Measurements from ENCODE around the gene EGLN3. TPM values are rescaled to one million over a fixed set of nuclear protein-coding genes. Genes with fewer than 3 reads are reported as not detected.
A peak's percentile ranks its signal among the peaks of the same experiment; 100 is the strongest.

The EGLN3 gene
- polyA plus RNA-seq, 4 donors, result 9.1 to 29.4 (median 15.7) TPM

- DNase-seq (ENCODE audit: low read depth in 4 of 4, low spot score in 3 of 4), result no peak
Measured at GRCh38 chr14:33916663-33917565, 34.0 kb downstream of the EGLN3 start.

GRCh38 chr14:33915682-33916081, 35.2 kb downstream of the EGLN3 start:
- DNase-seq (ENCODE audit: low read depth in 4 of 4, low spot score in 3 of 4), result no peak

GRCh38 chr14:33914676-33915516, 36.0 kb downstream of the EGLN3 start:
- DNase-seq (ENCODE audit: low read depth in 4 of 4, low spot score in 3 of 4), result no peak

GRCh38 chr14:33911046-33911445, 39.8 kb downstream of the EGLN3 start:
- no peak for DNase-seq (ENCODE audit: low read depth in 4 of 4, low spot score in 3 of 4)

- DNase-seq (ENCODE audit: low read depth in 4 of 4, low spot score in 3 of 4), result no peak
Measured at GRCh38 chr14:33910435-33910834, 40.4 kb downstream of the EGLN3 start.

GRCh38 chr14:33909380-33910084, 41.3 kb downstream of the EGLN3 start:
- no peak for DNase-seq (ENCODE audit: low read depth in 4 of 4, low spot score in 3 of 4)

- peak in 2 of 4 donors; percentile 12 to 22 for DNase-seq (ENCODE audit: low read depth in 4 of 4, low spot score in 3 of 4)
Measured at GRCh38 chr14:33908540-33909223, 42.2 kb downstream of the EGLN3 start.

GRCh38 chr14:33906968-33907367, 43.9 kb downstream of the EGLN3 start:
- no peak for DNase-seq (ENCODE audit: low read depth in 4 of 4, low spot score in 3 of 4)

GRCh38 chr14:33904609-33905008, 46.3 kb downstream of the EGLN3 start:
- no peak for DNase-seq (ENCODE audit: low read depth in 4 of 4, low spot score in 3 of 4)

- DNase-seq (ENCODE audit: low read depth in 4 of 4, low spot score in 3 of 4), result no peak
Measured at GRCh38 chr14:33903369-33903768, 47.5 kb downstream of the EGLN3 start.

- DNase-seq (ENCODE audit: low read depth in 4 of 4, low spot score in 3 of 4), result no peak
Measured at GRCh38 chr14:33902363-33902762, 48.5 kb downstream of the EGLN3 start.

- no peak for DNase-seq (ENCODE audit: low read depth in 4 of 4, low spot score in 3 of 4)
Measured at GRCh38 chr14:33901426-33902155, 49.3 kb downstream of the EGLN3 start.

- DNase-seq (ENCODE audit: low read depth in 4 of 4, low spot score in 3 of 4), result no peak
Measured at GRCh38 chr14:33900706-33901105, 50.2 kb downstream of the EGLN3 start.

GRCh38 chr14:33899723-33900341, 51.0 kb downstream of the EGLN3 start:
- DNase-seq (ENCODE audit: low read depth in 4 of 4, low spot score in 3 of 4), result no peak

- DNase-seq (ENCODE audit: low read depth in 4 of 4, low spot score in 3 of 4), result no peak
Measured at GRCh38 chr14:33897878-33898535, 52.9 kb downstream of the EGLN3 start.

GRCh38 chr14:33897382-33897781, 53.5 kb downstream of the EGLN3 start:
- DNase-seq (ENCODE audit: low read depth in 4 of 4, low spot score in 3 of 4), result no peak

- no peak for DNase-seq (ENCODE audit: low read depth in 4 of 4, low spot score in 3 of 4)
Measured at GRCh38 chr14:33894339-33894738, 56.5 kb downstream of the EGLN3 start.

- DNase-seq (ENCODE audit: low read depth in 4 of 4, low spot score in 3 of 4), result no peak
Measured at GRCh38 chr14:33891700-33892099, 59.2 kb downstream of the EGLN3 start.

- no peak for DNase-seq (ENCODE audit: low read depth in 4 of 4, low spot score in 3 of 4)
Measured at GRCh38 chr14:33884916-33885315, 66.0 kb downstream of the EGLN3 start.

Measured in left renal pelvis (tissue), 4 donors.